Liver (tissue), 9 donors: ENCODE measurements around the gene METAP2. TPM values are rescaled to one million over a fixed set of nuclear protein-coding genes. Genes with fewer than 3 reads are reported as not detected.

Source experiments
- DNase-seq: peaks from one replicate; pipeline ENCODE4 v3.0.0-alpha.2; 2017; ENCODE audit warnings: low spot score
- H3K27ac ChIP-seq, 2 donors: one replicate each; pipeline ENCODE4 v1.7.0; 2013; ENCODE audit warnings: inconsistent platforms in 2 of 2, low read length in 2 of 2, control low read depth in 1 of 2, low read depth in 1 of 2, mild to moderate bottlenecking in 1 of 2
- H3K27me3 ChIP-seq, 4 donors: one replicate each; pipeline versions ENCODE4 v1.6.1 to v1.7.0; 2013; ENCODE audit warnings: low read length in 3 of 4, inconsistent platforms in 1 of 4, mild to moderate bottlenecking in 1 of 4, moderate library complexity in 1 of 4; ENCODE audit not compliant: control insufficient read depth in 4 of 4, insufficient read depth in 4 of 4
- H3K36me3 ChIP-seq, 4 donors: one replicate each; pipeline versions ENCODE4 v1.6.1 to v1.7.0; 2013; ENCODE audit warnings: low read length in 3 of 4, mild to moderate bottlenecking in 3 of 4, low read depth in 1 of 4, moderate library complexity in 1 of 4; ENCODE audit not compliant: control insufficient read depth in 4 of 4, insufficient read depth in 3 of 4
- H3K4me1 ChIP-seq, 4 donors: one replicate each; pipeline versions ENCODE4 v1.6.1 to v1.7.0; 2013; ENCODE audit warnings: low read length in 3 of 4, mild to moderate bottlenecking in 3 of 4, moderate library complexity in 1 of 4; ENCODE audit not compliant: control insufficient read depth in 4 of 4, insufficient read depth in 4 of 4
- H3K4me3 ChIP-seq, 3 donors: one replicate each; pipeline versions ENCODE4 v1.6.1 to v1.7.0; 2013; ENCODE audit warnings: low read length in 3 of 3, control low read depth in 1 of 3, low read depth in 1 of 3, mild to moderate bottlenecking in 1 of 3
- H3K9ac ChIP-seq, 2 donors: one replicate each; pipeline ENCODE4 v1.7.0; 2013; ENCODE audit warnings: low read length in 2 of 2, mild to moderate bottlenecking in 2 of 2, moderate library complexity in 2 of 2, control low read depth in 1 of 2, low read depth in 1 of 2
- H3K9me3 ChIP-seq, 4 donors: one replicate each; pipeline versions ENCODE4 v1.6.1 to v1.7.0; 2013; ENCODE audit warnings: low read length in 3 of 4; ENCODE audit not compliant: control insufficient read depth in 4 of 4
- ATF3 ChIP-seq: IDR thresholded peaks from 2 replicates; pipeline ENCODE4 v1.6.1; 2016; ENCODE audit warnings: antibody characterized with exemption
- EGR1 ChIP-seq, 2 donors: IDR thresholded peaks; 2 replicates each; pipeline ENCODE4 v1.6.1; 2016 to 2018; ENCODE audit warnings: antibody characterized with exemption in 2 of 2, low read depth in 2 of 2
- FOXA1 ChIP-seq: IDR thresholded peaks from 2 replicates; pipeline ENCODE4 v1.6.1; 2016; ENCODE audit warnings: antibody characterized with exemption
- FOXA2 ChIP-seq: IDR thresholded peaks from 2 replicates; pipeline ENCODE4 v1.6.1; 2016; ENCODE audit warnings: antibody characterized with exemption
- GABPA ChIP-seq, 2 donors: IDR thresholded peaks in 1 of 2; conservative IDR thresholded peaks in 1 of 2; 2 replicates each; pipeline ENCODE4 v1.6.1; 2016; ENCODE audit warnings: antibody characterized with exemption in 2 of 2, mild to moderate bottlenecking in 1 of 2, moderate library complexity in 1 of 2
- HNF4A ChIP-seq, 2 donors: conservative IDR thresholded peaks; 2 replicates each; pipeline ENCODE4 v1.6.1; 2016; ENCODE audit warnings: antibody characterized with exemption in 2 of 2, mild to moderate bottlenecking in 2 of 2
- HNF4G ChIP-seq: IDR thresholded peaks from 2 replicates; pipeline ENCODE4 v1.6.1; 2016; ENCODE audit warnings: antibody characterized with exemption
- JUND ChIP-seq, 2 donors: IDR thresholded peaks; 2 replicates each; pipeline ENCODE4 v1.6.1; 2016; ENCODE audit warnings: antibody characterized with exemption in 2 of 2
- MAX ChIP-seq: IDR thresholded peaks from 2 replicates; pipeline ENCODE4 v1.6.1; 2016; ENCODE audit warnings: antibody characterized with exemption
- NR2F2 ChIP-seq: IDR thresholded peaks from 2 replicates; pipeline ENCODE4 v1.6.1; 2016; ENCODE audit warnings: antibody characterized with exemption
- RAD21 ChIP-seq, 2 donors: IDR thresholded peaks; 2 replicates each; pipeline ENCODE4 v1.6.1; 2016; ENCODE audit warnings: antibody characterized with exemption in 2 of 2, mild to moderate bottlenecking in 2 of 2
- REST ChIP-seq: IDR thresholded peaks from 2 replicates; pipeline ENCODE4 v1.6.1; 2016; ENCODE audit warnings: antibody characterized with exemption, mild to moderate bottlenecking
- RXRA ChIP-seq, 2 donors: IDR thresholded peaks; 2 replicates each; pipeline ENCODE4 v1.6.1; 2017 to 2018; ENCODE audit warnings: antibody characterized with exemption in 2 of 2, mild to moderate bottlenecking in 1 of 2
- SP1 ChIP-seq: IDR thresholded peaks from 2 replicates; pipeline ENCODE4 v1.6.1; 2018; ENCODE audit warnings: antibody characterized with exemption, mild to moderate bottlenecking
- TAF1 ChIP-seq: conservative IDR thresholded peaks from 2 replicates; pipeline ENCODE4 v1.6.1; 2016; ENCODE audit warnings: antibody characterized with exemption, mild to moderate bottlenecking
- YY1 ChIP-seq: IDR thresholded peaks from 2 replicates; pipeline ENCODE4 v1.6.1; 2016; ENCODE audit warnings: antibody characterized with exemption, mild to moderate bottlenecking
- WGBS: extraction: QIAGEN DNeasy Blood & Tissue Kit; methylation state at CpG from one replicate; pipeline ENCODE4 v1.1.7; 2013; 5-methylcytosine and 5-hydroxymethylcytosine counted together
- polyA plus RNA-seq, 2 donors: library from polyadenylated mRNA; stranded (reverse) in 1 of 2; unstranded in 1 of 2; fragments of 200-250 nt in 1 of 2; fragments of >200 nt in 1 of 2; fragmentation: Nextera tagmentation in 1 of 2; extraction: Ambion mirVana in 1 of 2; gene quantifications; one replicate each; pipeline versions ENCODE4 v1.2.1 to v1.2.3, GENCODE V29; 2013 to 2015
- total RNA-seq, 2 donors: library from RNA; depleted of rRNA; stranded (reverse); fragments of >200 nt; gene quantifications; one replicate each; pipeline ENCODE4 v1.2.3, GENCODE V29; 2014
- TF ChIP-seq, protein P1 (sequence below): IDR thresholded peaks from 2 replicates; pipeline ENCODE4 v1.6.1; 2016; ENCODE audit warnings: antibody characterized with exemption
- TF ChIP-seq, protein P2 (sequence below): fragments of 150-350 bp; IDR thresholded peaks from 2 replicates; pipeline ENCODE4 v1.5.1; 2017; ENCODE audit warnings: improper control_type of control experiment, low read depth, low read length; ENCODE audit not compliant: missing input control
- donor health status: healthy.
- donor health status: healthy.
- donor health status: healthy.
- donor health status: healthy.
- donor health status: healthy.

The METAP2 gene
- total and polyA plus RNA-seq, 4 donors: 31.2 to 45.7 (median 35.7) TPM

- Histone ChIP-seq H3K36me3 (peaks cover 2 to 28% (median 11%) of the 10 kb centered on the region in 4 donors), H3K27ac (no peak overlapping the region)
- 87% methylated on average over 3 of the region's 3 CpGs for WGBS
Observed at GRCh38 chr12:95481072-95481471, 7.1 kb downstream of the METAP2 start.

More at GRCh38 chr12:95481072-95481471, 7.1 kb downstream of the METAP2 start:
- Histone ChIP-seq H3K4me3 (no peak overlapping the region), H3K4me1 (peaks cover 0 to 5% (median 0%) of the 10 kb centered on the region in 4 donors), H3K27me3 (no peaks in the 10 kb centered on the region), H3K9ac (no peak overlapping the region), H3K9me3 (no peaks in the 10 kb centered on the region)
- no peak for TF ChIP-seq GABPA (IDR thresholded peaks at IDR 0.05 in 1 of 2, conservative IDR thresholded peaks at IDR 0.05 in 1 of 2)
- TF ChIP-seq RXRA (IDR thresholded peaks at IDR 0.05): no peak
- no peak for TF ChIP-seq FOXA1
- TF ChIP-seq ATF3: no peak
- no peak for TF ChIP-seq HNF4G
- TF ChIP-seq REST: no peak
- TF ChIP-seq FOXA2: no peak
- no peak for TF ChIP-seq SP1
- no peak for TF ChIP-seq EGR1 (IDR thresholded peaks at IDR 0.05; ENCODE audit: low read depth in 2 of 2)
- TF ChIP-seq JUND (IDR thresholded peaks at IDR 0.05): no peak
- TF ChIP-seq MAX: no peak
- TF ChIP-seq HNF4A (conservative IDR thresholded peaks at IDR 0.05): no peak
- no peak for TF ChIP-seq YY1
- no peak for TF ChIP-seq RAD21 (IDR thresholded peaks at IDR 0.05)
- TF ChIP-seq, protein P1, sequence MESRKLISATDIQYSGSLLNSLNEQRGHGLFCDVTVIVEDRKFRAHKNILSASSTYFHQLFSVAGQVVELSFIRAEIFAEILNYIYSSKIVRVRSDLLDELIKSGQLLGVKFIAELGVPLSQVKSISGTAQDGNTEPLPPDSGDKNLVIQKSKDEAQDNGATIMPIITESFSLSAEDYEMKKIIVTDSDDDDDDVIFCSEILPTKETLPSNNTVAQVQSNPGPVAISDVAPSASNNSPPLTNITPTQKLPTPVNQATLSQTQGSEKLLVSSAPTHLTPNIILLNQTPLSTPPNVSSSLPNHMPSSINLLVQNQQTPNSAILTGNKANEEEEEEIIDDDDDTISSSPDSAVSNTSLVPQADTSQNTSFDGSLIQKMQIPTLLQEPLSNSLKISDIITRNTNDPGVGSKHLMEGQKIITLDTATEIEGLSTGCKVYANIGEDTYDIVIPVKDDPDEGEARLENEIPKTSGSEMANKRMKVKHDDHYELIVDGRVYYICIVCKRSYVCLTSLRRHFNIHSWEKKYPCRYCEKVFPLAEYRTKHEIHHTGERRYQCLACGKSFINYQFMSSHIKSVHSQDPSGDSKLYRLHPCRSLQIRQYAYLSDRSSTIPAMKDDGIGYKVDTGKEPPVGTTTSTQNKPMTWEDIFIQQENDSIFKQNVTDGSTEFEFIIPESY: no peak
- TF ChIP-seq TAF1: no peak
- no peak for TF ChIP-seq NR2F2
- TF ChIP-seq, protein P2, sequence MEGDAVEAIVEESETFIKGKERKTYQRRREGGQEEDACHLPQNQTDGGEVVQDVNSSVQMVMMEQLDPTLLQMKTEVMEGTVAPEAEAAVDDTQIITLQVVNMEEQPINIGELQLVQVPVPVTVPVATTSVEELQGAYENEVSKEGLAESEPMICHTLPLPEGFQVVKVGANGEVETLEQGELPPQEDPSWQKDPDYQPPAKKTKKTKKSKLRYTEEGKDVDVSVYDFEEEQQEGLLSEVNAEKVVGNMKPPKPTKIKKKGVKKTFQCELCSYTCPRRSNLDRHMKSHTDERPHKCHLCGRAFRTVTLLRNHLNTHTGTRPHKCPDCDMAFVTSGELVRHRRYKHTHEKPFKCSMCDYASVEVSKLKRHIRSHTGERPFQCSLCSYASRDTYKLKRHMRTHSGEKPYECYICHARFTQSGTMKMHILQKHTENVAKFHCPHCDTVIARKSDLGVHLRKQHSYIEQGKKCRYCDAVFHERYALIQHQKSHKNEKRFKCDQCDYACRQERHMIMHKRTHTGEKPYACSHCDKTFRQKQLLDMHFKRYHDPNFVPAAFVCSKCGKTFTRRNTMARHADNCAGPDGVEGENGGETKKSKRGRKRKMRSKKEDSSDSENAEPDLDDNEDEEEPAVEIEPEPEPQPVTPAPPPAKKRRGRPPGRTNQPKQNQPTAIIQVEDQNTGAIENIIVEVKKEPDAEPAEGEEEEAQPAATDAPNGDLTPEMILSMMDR: no peak
- DNase-seq: no peak
